WI38 (cell line): ENCODE results near the gene SLC25A21.

Source experiments
- H3K4me3 ChIP-seq: 2 replicates; pipeline ENCODE4 v1.5.1; 2011; ENCODE audit warnings: low read depth, mild to moderate bottlenecking, control low read depth, low read length
- TF ChIP-seq, protein P1 (sequence below): IDR thresholded peaks from 2 replicates; pipeline ENCODE4 v1.5.1; 2012; ENCODE audit warnings: low read depth, mild to moderate bottlenecking, control low read depth, low read length

Gene SLC25A21

DNA sequence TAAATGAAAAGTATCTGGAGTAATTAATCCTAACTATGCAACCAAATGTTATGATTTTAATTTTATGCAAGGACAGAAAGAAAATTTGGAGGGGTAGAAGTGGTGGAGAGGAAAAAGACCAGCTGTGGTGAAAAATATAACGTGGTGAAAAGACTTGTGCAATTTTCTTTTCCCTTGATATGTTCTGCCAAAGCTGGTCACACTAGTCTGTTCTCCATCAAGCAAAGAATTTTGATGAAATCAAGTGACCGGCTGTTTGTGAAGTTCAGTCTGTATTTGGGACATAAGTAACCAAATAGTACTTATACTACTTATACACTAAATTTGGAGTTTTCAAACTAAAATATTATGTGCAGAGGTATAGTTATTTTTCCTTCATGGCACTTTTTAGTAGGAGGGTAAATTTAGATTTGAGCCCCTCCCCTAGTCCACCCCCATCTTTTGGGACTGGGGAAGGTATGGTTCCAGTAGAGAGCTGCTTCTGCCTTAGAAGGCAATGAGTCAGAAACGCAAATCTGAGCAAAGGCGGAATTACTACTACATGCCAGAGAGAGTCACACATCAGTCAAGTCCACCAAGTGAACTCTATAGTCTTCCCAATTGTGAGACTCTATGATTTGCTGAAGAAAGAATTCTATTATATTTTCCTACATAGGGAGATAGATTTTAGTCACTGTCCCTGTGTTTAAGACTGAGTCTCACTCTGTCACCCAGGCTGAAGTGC is 229.7 kb downstream of the SLC25A21 start:
- H3K4me3 ChIP-seq = no peak overlapping the region
- TF ChIP-seq, protein P1, sequence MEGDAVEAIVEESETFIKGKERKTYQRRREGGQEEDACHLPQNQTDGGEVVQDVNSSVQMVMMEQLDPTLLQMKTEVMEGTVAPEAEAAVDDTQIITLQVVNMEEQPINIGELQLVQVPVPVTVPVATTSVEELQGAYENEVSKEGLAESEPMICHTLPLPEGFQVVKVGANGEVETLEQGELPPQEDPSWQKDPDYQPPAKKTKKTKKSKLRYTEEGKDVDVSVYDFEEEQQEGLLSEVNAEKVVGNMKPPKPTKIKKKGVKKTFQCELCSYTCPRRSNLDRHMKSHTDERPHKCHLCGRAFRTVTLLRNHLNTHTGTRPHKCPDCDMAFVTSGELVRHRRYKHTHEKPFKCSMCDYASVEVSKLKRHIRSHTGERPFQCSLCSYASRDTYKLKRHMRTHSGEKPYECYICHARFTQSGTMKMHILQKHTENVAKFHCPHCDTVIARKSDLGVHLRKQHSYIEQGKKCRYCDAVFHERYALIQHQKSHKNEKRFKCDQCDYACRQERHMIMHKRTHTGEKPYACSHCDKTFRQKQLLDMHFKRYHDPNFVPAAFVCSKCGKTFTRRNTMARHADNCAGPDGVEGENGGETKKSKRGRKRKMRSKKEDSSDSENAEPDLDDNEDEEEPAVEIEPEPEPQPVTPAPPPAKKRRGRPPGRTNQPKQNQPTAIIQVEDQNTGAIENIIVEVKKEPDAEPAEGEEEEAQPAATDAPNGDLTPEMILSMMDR = no peak

DNA sequence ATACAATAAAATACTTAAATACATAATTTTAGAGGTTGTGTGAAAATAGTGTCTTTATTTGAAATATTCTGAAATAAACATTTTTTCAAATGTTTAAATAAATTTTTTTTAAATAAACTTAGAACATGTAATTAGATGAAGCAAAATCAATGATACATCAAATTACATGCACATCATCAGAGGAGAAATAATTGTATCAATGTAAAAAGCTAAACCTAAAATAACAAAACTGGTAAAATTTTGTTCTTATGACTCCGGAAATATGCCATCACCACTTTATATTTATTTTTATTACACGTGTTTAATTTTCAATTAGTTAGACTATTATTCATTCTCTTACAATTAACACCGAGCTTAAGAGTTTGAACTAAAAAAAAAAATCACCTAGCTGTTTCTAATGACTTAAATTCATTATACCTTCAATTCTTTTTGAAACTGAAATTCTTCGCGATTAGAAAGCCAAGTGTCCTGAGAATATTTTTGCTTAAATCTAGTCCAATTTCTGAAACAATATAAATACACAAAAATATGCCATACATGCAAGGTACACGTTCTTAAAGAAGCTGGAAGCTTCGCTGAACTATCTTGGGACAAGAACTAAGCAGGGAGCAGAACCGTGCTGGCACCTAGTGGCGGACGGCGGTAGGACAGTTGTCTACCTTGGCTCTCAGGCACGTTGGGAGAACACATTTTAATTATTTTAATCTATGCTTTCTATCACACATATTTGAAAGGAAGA is 230.5 kb downstream of the SLC25A21 start:
- TF ChIP-seq, protein P1 = peak; percentile 98

DNA sequence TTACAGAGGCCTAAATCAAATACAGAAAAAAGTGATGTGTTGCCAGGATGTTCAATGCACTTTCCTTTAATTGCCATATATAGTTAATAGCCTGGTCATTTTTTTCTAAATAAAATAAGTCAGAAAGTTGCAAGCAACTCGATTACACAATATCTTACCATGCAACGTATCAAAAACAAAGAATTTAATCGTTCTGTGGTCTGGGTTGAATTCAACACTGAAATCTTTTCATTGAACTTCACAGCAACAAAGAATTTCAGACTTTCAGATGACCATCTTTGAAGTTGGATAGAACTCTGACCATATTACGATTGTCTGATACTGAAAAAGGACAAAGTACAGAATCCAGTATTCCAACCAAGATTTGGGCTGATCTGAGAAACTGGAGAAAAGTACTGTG is 231.9 kb downstream of the SLC25A21 start:
- no peak overlapping the region for H3K4me3 ChIP-seq
- TF ChIP-seq, protein P1 = no peak

More for the DNA sequence above, 230.5 kb downstream of the SLC25A21 start:
- no peak overlapping the region for H3K4me3 ChIP-seq

DNA sequence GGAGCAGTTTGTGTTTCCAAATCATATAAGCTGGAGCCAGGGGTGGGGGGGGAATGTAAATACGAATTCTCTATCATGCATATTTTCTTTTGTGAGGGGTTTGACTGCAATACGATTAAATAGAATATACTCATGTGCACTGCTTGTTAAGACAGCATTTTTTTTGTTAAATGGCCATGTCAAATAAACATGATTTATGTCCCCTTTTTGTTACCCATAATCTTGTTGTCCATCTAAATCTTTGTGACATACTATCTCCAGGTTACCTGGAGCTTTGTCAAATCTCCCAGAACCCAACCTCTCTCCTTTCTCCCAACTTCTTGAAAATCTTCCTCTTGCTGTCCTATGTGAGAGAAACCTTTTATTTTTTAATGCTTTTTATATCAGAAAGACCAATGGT is 233.1 kb downstream of the SLC25A21 start:
- TF ChIP-seq, protein P1 = no peak
- H3K4me3 ChIP-seq = no peak overlapping the region

DNA sequence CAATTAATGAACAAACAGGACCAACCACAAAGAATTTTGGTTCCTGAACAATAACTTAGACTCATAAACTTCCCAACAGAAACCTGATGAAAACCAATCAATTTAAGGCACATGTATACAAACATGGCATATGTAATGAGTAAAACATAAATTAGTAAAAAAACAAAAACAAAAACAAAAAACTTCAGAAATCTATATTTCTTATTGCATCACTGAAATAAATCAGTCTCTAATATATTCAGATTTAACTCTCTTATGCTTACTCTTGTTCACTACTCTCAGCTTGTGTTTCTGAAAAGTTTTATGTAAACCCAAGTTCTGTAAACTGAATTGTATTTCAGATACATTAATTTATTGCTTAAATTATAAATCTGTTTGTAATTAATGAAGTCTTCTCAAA is 233.7 kb downstream of the SLC25A21 start:
- TF ChIP-seq, protein P1 = no peak
- no peak overlapping the region for H3K4me3 ChIP-seq

DNA sequence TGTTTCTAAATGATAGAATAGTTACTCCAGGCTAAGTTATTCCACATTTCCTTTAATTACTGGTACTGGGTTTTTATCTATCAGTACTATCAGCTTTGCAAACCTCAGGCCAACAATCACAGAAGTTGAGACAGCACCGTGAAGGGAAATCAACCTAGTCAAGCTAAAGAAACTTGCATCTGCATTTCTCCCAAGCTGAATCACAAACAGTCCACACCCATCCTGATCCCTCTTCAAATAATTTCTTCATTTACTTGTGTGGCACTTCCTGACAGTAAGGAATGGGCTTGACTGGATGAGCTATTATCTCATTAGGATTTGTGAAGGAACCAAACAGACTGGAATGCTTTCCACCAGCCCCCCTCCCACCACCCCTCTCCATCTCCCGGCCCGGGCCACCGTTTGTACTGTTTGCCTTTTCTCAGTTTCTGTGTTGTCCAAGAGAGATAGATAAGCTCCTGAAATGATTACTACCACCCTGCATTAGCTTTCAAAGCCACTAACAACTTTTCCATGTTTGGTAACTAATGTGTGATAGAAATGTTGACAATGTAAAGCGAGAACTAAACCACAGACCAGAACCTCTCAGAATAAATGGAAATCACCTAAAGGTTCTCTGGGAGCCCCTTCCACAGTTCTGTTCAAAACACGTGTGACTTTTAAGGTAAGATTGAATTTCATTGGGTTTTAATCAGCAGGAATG is 236.3 kb downstream of the SLC25A21 start:
- TF ChIP-seq, protein P1 = no peak
- no peak overlapping the region for H3K4me3 ChIP-seq
